ENCODE results near the gene FBF1. TPM values are rescaled to one million over a fixed set of nuclear protein-coding genes. Genes with fewer than 3 reads are reported as not detected.

FBF1 gene
- total and polyA plus RNA-seq, 2 donors (not counting 3 experiments of a cell fraction or from before 2014, with no cell fraction given): 4.9 to 9.4 TPM

DNA sequence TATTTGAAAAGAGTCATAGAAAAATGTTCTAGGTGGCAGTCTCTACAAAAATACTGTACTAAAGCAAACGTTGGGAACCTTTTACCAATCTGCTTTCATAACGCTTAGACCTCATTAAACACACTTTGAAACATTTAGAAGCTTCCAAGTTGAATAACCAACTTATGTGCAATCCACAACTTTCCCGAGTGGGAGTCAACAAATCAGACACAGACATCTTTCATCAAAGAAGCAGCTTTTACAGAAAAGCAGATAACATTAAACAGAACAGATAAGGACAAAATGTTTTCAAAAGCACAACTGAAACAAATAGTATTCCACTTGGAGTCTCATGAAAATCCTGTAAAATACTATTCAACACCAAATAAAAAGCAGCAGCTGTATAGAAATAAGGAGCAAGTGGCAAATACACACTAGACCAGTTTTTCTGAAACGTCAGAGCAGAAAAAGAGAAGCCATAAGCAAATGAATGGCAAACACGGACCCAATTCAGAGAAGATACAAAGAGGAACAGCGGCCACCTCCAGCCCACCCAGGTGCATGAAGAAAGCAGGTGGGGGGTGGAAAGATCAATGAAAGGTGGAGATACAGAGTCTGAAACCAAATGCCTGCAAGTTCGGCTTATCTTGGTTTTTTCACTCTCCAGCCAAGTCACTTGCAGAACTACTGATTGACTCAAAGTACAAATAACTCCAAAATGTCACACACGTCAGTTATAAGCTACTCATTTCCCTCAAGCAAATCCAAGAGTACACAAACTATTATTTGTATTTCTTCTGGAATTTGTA, 18.4 kb upstream of the FBF1 start:
- ChIA-PET CTCF (interaction anchor here (1.1 kb wide), 1 partner anchor 54 kb away, joined by 3 read pairs; no protein-coding TSS in a partner anchor), POLR2A (interaction anchor here (0.5 kb wide), 1 partner anchor 394 kb away, joined by 3 read pairs; the partner anchor contains the start of gene PRPSAP1)
- no peak for FAIRE-seq
- no TSS peak for BruUV-seq (replicated peaks)
- H3K9me1 ChIP-seq (replicated peaks; ENCODE audit: control insufficient read depth, extremely low read depth, insufficient read depth, low read length): no peaks in the 10 kb centered on the region
- TF ChIP-seq POLR2AphosphoS5 (IDR thresholded peaks at IDR 0.05; ENCODE audit: insufficient read depth, low read depth, low read length) (no peak), MYC (IDR thresholded peaks at IDR 0.05; ENCODE audit: low read depth, low read length) (no peak), EZH2 (IDR thresholded peaks at IDR 0.05; ENCODE audit: borderline replicate concordance, low read depth, low read length, severe bottlenecking) (no peak), JUN (IDR thresholded peaks at IDR 0.05; ENCODE audit: borderline replicate concordance, insufficient read depth, insufficient read length, low read depth) (no peak), GATA2 (IDR thresholded peaks at IDR 0.05; ENCODE audit: insufficient read depth, insufficient read length, low read depth, low read length) (no peak)
- TF ChIP-seq, protein P1, sequence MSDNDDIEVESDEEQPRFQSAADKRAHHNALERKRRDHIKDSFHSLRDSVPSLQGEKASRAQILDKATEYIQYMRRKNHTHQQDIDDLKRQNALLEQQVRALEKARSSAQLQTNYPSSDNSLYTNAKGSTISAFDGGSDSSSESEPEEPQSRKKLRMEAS (IDR thresholded peaks at IDR 0.05; ENCODE audit: insufficient read depth, insufficient read length): no peak
- TF ChIP-seq, protein P2, sequence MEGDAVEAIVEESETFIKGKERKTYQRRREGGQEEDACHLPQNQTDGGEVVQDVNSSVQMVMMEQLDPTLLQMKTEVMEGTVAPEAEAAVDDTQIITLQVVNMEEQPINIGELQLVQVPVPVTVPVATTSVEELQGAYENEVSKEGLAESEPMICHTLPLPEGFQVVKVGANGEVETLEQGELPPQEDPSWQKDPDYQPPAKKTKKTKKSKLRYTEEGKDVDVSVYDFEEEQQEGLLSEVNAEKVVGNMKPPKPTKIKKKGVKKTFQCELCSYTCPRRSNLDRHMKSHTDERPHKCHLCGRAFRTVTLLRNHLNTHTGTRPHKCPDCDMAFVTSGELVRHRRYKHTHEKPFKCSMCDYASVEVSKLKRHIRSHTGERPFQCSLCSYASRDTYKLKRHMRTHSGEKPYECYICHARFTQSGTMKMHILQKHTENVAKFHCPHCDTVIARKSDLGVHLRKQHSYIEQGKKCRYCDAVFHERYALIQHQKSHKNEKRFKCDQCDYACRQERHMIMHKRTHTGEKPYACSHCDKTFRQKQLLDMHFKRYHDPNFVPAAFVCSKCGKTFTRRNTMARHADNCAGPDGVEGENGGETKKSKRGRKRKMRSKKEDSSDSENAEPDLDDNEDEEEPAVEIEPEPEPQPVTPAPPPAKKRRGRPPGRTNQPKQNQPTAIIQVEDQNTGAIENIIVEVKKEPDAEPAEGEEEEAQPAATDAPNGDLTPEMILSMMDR (IDR thresholded peaks at IDR 0.05; ENCODE audit: extremely low read depth in 1 of 2, insufficient read depth in 1 of 2, low read depth in 1 of 2, low read length in 2 of 2): no peak
- H3K27me3 ChIP-seq (ENCODE audit: control insufficient read depth in 2 of 2, insufficient read depth in 2 of 2, low read length in 2 of 2): no peaks in the 10 kb centered on the region
- no peaks in the 10 kb centered on the region for H4K20me1 ChIP-seq (replicated peaks; ENCODE audit: control insufficient read depth, extremely low read depth, insufficient read depth, low read length)
- intact Hi-C loops (cut with micrococcal nuclease) (no loop called here), dilution Hi-C loops (cut with MboI; ENCODE audit: extremely low pct_ligation_motif_present, low sequenced_read_pairs) (no loop called here)
- H3K4me2 ChIP-seq (ENCODE audit: insufficient read depth, low read length): no peak overlapping the region
- no peak for DNase-seq (ENCODE audit: low read depth, low spot score)
- no peak overlapping the region for H3K9ac ChIP-seq (replicated peaks; ENCODE audit: extremely low read depth, insufficient read depth, low read length)
- H3K4me1 ChIP-seq (ENCODE audit: control insufficient read depth, extremely low read depth, insufficient read depth, low read length): no peaks in the 10 kb centered on the region
- H2AFZ ChIP-seq (ENCODE audit: low read depth, low read length): no peak overlapping the region
- H3K27ac ChIP-seq (ENCODE audit: insufficient read depth, low read depth, low read length): no peak overlapping the region
- peaks cover 5 to 12% of the 10 kb centered on the region in 2 experiments for H3K36me3 ChIP-seq (ENCODE audit: control insufficient read depth in 2 of 2, extremely low read depth in 1 of 2, insufficient read depth in 2 of 2, low read length in 2 of 2)
- peaks cover 10% of the 10 kb centered on the region for H3K79me2 ChIP-seq (ENCODE audit: control insufficient read depth, insufficient read depth, low read length)
- H3K9me3 ChIP-seq (replicated peaks; ENCODE audit: control insufficient read depth, insufficient read depth, low read length): no peaks in the 10 kb centered on the region
- no peak overlapping the region for H3K4me3 ChIP-seq (replicated peaks in 1 of 3; ENCODE audit: insufficient read depth in 1 of 3, low read depth in 1 of 3, low read length in 3 of 3)

Data from endothelial cell of umbilical vein (primary cell).